ENCODE measurements around the gene EPDR1. TPM values are rescaled to one million over a fixed set of nuclear protein-coding genes. Genes with fewer than 3 reads are reported as not detected.

Gene EPDR1
- total RNA-seq, 1 experiment from 2014 or later, result 5.3 TPM

GRCh38 chr7:37924491-37925041 is 4.1 kb downstream of the EPDR1 start:
- no CpG with 5 or more reads among the region's 3 CpGs for WGBS (ENCODE audit: extremely low coverage, insufficient read length, low lambda C conversion rate)
- Histone ChIP-seq H3K79me2 (ENCODE audit: insufficient read depth, low read length) (no peaks in the 10 kb centered on the region), H2BK20ac (ENCODE audit: low read depth, low read length, poor library complexity, severe bottlenecking) (no peak overlapping the region), H2BK5ac (ENCODE audit: insufficient read length, low read length) (no peak overlapping the region), H3K4me1 (ENCODE audit: insufficient read depth, low read length) (no peaks in the 10 kb centered on the region), H3K79me1 (ENCODE audit: insufficient read depth, low read depth, low read length, poor library complexity, severe bottlenecking) (no peaks in the 10 kb centered on the region), H3K4me2 (ENCODE audit: insufficient read depth, insufficient read length, low read length) (no peak overlapping the region), H2BK15ac (ENCODE audit: low read depth, low read length) (no peak overlapping the region), H2BK12ac (ENCODE audit: insufficient read length, low read depth, low read length) (no peak overlapping the region), H3K27me3 (ENCODE audit: insufficient read depth, low read length) (no peaks in the 10 kb centered on the region), H3K14ac (ENCODE audit: insufficient read depth, low read length) (no peak overlapping the region), H2BK120ac (ENCODE audit: low read depth, low read length, poor library complexity, severe bottlenecking) (no peak overlapping the region), H3K9ac (ENCODE audit: extremely low read depth, insufficient read length, low read length) (no peak overlapping the region), H4K5ac (ENCODE audit: insufficient read length, low read depth, low read length) (no peak overlapping the region), H4K20me1 (ENCODE audit: control insufficient read depth, insufficient read depth, insufficient read length) (no peaks in the 10 kb centered on the region), H3K23ac (ENCODE audit: insufficient read length, low read depth, low read length) (no peak overlapping the region), H3K9me3 (ENCODE audit: control insufficient read depth, low read depth, low read length) (no peaks in the 10 kb centered on the region), H3K4ac (ENCODE audit: low read depth, low read length) (no peak overlapping the region), H3T11ph (ENCODE audit: low read length) (no peak overlapping the region), H4K91ac (ENCODE audit: insufficient read length, low read depth, low read length) (no peak overlapping the region), H2AFZ (ENCODE audit: low read length) (no peak overlapping the region), H3K18ac (ENCODE audit: insufficient read length, low read depth, low read length) (no peak overlapping the region), H2AK5ac (ENCODE audit: insufficient read length, low read length) (no peak overlapping the region), H3K27ac (ENCODE audit: insufficient read length, low read depth, low read length) (no peak overlapping the region), H3K23me2 (ENCODE audit: insufficient read length, low read depth, low read length, poor library complexity, severe bottlenecking) (peaks cover 12% of the 10 kb centered on the region), H4K8ac (replicated peaks; ENCODE audit: insufficient read length, low read depth, low read length) (no peak overlapping the region), H3K56ac (ENCODE audit: insufficient read length, low read depth, low read length) (no peak overlapping the region)
- Mint-ChIP-seq H3K9me3 (peaks cover 6 to 10% of the 10 kb centered on the region in 2 experiments; a peak in 4 of 5 replicates), H3K27me3 (ENCODE audit: low read depth) (peaks cover 18% of the 10 kb centered on the region), H3K27ac (no peak overlapping the region), H3K4me1 (peaks cover 8 to 10% of the 10 kb centered on the region in 2 experiments; a peak in 3 of 4 replicates), H3K36me3 (ENCODE audit: insufficient read depth in 1 of 3, low read depth in 3 of 3) (peaks cover 2 to 7% (median 4%) of the 10 kb centered on the region in 3 experiments; a peak in 5 of 7 replicates), H3K4me3 (no peak overlapping the region)
- TF ChIP-seq, protein P1, sequence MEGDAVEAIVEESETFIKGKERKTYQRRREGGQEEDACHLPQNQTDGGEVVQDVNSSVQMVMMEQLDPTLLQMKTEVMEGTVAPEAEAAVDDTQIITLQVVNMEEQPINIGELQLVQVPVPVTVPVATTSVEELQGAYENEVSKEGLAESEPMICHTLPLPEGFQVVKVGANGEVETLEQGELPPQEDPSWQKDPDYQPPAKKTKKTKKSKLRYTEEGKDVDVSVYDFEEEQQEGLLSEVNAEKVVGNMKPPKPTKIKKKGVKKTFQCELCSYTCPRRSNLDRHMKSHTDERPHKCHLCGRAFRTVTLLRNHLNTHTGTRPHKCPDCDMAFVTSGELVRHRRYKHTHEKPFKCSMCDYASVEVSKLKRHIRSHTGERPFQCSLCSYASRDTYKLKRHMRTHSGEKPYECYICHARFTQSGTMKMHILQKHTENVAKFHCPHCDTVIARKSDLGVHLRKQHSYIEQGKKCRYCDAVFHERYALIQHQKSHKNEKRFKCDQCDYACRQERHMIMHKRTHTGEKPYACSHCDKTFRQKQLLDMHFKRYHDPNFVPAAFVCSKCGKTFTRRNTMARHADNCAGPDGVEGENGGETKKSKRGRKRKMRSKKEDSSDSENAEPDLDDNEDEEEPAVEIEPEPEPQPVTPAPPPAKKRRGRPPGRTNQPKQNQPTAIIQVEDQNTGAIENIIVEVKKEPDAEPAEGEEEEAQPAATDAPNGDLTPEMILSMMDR (conservative IDR thresholded peaks at IDR 0.05), result no peak
- DNase-seq, result no peak

All from H9 (cell line).